DMS79 treated with DMSO at 0.1 percent for 48 hours (cell line): ENCODE measurements around the gene SLC30A4.

Experiments
- DNase-seq: peaks from one replicate; lab custom pipeline; 2025; lab: John Stamatoyannopoulos, UW

Gene SLC30A4

GRCh38 chr15:45449916-45450867 lies 72.4 kb downstream of the SLC30A4 start:
- DNase-seq = no peak

GRCh38 chr15:45449395-45449794 lies 73.2 kb downstream of the SLC30A4 start:
- DNase-seq = no peak

- no peak for DNase-seq
Observed at GRCh38 chr15:45448066-45448915, 74.3 kb downstream of the SLC30A4 start.

- DNase-seq = no peak
Observed at GRCh38 chr15:45443645-45444044, 78.9 kb downstream of the SLC30A4 start.

GRCh38 chr15:45442507-45443135 lies 79.9 kb downstream of the SLC30A4 start:
- no peak for DNase-seq

- peak; percentile 45 for DNase-seq
Observed at GRCh38 chr15:45441686-45442085, 80.9 kb downstream of the SLC30A4 start.

GRCh38 chr15:45441036-45441435 lies 81.5 kb downstream of the SLC30A4 start:
- DNase-seq = no peak

- no peak for DNase-seq
Observed at GRCh38 chr15:45439521-45440260, 82.9 kb downstream of the SLC30A4 start.

GRCh38 chr15:45435124-45435903 lies 87.2 kb downstream of the SLC30A4 start:
- DNase-seq = no peak

GRCh38 chr15:45434078-45434567 lies 88.4 kb downstream of the SLC30A4 start:
- no peak for DNase-seq

GRCh38 chr15:45431511-45431910 lies 91.0 kb downstream of the SLC30A4 start:
- DNase-seq = no peak

GRCh38 chr15:45429941-45430792 lies 92.4 kb downstream of the SLC30A4 start:
- DNase-seq = peak; percentile 0
